ENCODE measurements around the gene CPA5. TPM values are rescaled to one million over a fixed set of nuclear protein-coding genes. Genes with fewer than 3 reads are reported as not detected.

CPA5 gene
- total and polyA plus RNA-seq, 8 donors, result 0.13 to 0.96 (median 0.65) TPM; not detected in 2

- Histone ChIP-seq H3K36me3 (no peaks in the 10 kb centered on the region), H3K4me3 (no peak overlapping the region), H3K4me1 (no peaks in the 10 kb centered on the region), H3K27ac (no peak overlapping the region), H3K27me3 (no peaks in the 10 kb centered on the region), H3K9me3 (peaks cover 0 to 7% of the 10 kb centered on the region in 2 donors)
- DNase-seq (no peak), ATAC-seq (no peak)
- TF ChIP-seq, protein P1, sequence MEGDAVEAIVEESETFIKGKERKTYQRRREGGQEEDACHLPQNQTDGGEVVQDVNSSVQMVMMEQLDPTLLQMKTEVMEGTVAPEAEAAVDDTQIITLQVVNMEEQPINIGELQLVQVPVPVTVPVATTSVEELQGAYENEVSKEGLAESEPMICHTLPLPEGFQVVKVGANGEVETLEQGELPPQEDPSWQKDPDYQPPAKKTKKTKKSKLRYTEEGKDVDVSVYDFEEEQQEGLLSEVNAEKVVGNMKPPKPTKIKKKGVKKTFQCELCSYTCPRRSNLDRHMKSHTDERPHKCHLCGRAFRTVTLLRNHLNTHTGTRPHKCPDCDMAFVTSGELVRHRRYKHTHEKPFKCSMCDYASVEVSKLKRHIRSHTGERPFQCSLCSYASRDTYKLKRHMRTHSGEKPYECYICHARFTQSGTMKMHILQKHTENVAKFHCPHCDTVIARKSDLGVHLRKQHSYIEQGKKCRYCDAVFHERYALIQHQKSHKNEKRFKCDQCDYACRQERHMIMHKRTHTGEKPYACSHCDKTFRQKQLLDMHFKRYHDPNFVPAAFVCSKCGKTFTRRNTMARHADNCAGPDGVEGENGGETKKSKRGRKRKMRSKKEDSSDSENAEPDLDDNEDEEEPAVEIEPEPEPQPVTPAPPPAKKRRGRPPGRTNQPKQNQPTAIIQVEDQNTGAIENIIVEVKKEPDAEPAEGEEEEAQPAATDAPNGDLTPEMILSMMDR (IDR thresholded peaks at IDR 0.05), result no peak
- intact Hi-C loops (cut with DNase I), result no loop called here
These were observed 37.1 kb downstream of the CPA5 start for GRCh38 chr7:130381468-130382312.

DNA sequence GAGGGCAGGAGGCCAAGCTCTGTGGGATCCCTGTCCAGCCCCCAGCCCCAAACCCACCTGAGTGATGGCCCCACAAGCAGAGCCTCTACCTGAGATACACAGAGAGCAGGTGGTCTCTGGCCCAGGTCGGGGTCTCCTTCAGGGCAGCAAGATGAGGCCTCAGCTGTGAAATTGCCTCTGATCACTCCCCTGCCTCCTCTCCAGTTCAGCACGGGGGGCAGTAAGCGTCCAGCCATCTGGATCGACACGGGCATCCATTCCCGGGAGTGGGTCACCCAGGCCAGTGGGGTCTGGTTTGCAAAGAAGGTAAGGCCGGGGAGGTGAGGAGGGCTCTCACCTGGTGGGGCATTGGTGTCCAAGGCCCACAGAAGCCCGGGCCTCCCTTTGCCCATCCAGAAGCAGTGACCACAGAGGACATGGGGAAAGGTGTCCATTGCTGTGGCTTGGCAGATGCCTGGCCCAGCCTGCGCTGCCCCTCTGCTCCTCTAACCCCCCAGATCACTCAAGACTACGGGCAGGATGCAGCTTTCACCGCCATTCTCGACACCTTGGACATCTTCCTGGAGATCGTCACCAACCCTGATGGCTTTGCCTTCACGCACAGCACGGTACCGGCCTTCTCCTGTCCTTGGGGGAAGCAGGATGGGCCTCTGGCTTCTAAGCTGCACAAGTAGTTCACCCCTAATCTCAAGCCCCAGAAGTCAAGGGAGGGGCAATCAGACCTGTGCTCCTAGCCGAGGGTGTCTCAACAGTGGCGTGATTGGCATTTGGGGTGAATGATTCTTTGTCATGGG, 38.8 kb downstream of the CPA5 start:
- H3K9me3 ChIP-seq, result no peaks in the 10 kb centered on the region
- H3K4me1 ChIP-seq, result no peaks in the 10 kb centered on the region
- DNase-seq (no peak), ATAC-seq (no peak)
- intact Hi-C loops (cut with DNase I), result no loop called here
- no peaks in the 10 kb centered on the region for H3K27me3 ChIP-seq
- no peak overlapping the region for H3K27ac ChIP-seq
- H3K36me3 ChIP-seq, result no peaks in the 10 kb centered on the region
- no peak overlapping the region for H3K4me3 ChIP-seq
- TF ChIP-seq, protein P1 (IDR thresholded peaks at IDR 0.05), result no peak

DNA sequence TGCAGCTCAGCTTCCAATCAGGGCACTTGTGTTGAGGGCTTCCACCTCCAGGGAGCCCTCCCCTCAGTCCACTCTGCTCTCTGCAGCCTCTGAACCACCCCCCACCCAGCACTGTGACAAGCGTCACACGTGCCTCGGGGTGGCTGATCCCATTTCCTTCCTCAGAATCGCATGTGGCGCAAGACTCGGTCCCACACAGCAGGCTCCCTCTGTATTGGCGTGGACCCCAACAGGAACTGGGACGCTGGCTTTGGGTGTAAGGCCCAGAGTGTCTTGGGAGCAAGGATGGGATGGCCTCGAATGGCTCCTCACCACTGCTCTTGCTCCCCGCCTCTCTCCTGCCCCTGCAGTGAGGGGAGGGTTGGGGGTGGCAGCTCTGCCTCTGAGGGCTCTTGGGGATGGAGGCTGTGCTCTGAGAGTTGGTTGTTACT, 39.8 kb downstream of the CPA5 start:
- TF ChIP-seq, protein P1 (IDR thresholded peaks at IDR 0.05), result no peak
- DNase-seq (no peak), ATAC-seq (no peak)
- Histone ChIP-seq H3K27me3 (no peaks in the 10 kb centered on the region), H3K27ac (no peak overlapping the region), H3K36me3 (no peaks in the 10 kb centered on the region), H3K9me3 (no peaks in the 10 kb centered on the region), H3K4me3 (no peak overlapping the region), H3K4me1 (no peaks in the 10 kb centered on the region)
- intact Hi-C loops (cut with DNase I), result no loop called here

DNA sequence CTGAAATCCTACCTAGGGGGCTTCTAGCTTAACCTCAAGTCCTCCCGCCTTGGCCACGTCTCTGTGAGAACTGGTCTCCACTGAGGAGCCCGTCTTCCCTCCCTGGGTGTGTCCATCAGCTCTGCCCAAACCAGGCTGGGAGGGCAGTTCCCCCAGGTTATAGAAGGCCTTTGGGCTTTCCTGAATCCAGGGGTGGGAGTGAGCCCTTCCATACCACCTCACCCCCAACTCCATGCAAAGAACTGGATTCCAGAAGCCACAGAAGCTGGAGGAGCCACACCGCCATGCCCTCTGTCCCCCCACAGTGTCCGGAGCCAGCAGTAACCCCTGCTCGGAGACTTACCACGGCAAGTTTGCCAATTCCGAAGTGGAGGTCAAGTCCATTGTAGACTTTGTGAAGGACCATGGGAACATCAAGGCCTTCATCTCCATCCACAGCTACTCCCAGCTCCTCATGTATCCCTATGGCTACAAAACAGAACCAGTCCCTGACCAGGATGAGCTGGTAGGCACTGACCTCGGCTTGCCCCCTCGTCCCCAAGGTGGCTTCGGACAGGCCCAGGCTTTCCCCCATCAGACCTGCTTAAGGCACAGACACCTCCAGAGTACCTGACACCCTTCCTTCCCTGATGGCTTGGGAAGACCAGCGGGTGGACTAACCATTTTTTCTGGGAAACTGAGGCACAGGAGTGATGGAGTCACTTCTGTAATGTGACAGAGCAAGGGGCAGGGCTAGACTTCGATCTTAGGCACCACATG, 40.4 kb downstream of the CPA5 start:
- DNase-seq (no peak), ATAC-seq (no peak)
- H3K27me3 ChIP-seq, result no peaks in the 10 kb centered on the region
- H3K4me1 ChIP-seq, result no peaks in the 10 kb centered on the region
- intact Hi-C loops (cut with DNase I), result no loop called here
- no peaks in the 10 kb centered on the region for H3K36me3 ChIP-seq
- no peaks in the 10 kb centered on the region for H3K9me3 ChIP-seq
- H3K4me3 ChIP-seq, result no peak overlapping the region
- H3K27ac ChIP-seq, result no peak overlapping the region
- TF ChIP-seq, protein P1 (IDR thresholded peaks at IDR 0.05), result no peak
